DMS 273 (cell line): ENCODE data around the gene ZNRD2.

ENCODE experiments used
- DNase-seq: peaks from one replicate; lab custom pipeline; 2025; ENCODE audit not compliant: unreplicated experiment; lab: John Stamatoyannopoulos, UW

The ZNRD2 gene

DNA sequence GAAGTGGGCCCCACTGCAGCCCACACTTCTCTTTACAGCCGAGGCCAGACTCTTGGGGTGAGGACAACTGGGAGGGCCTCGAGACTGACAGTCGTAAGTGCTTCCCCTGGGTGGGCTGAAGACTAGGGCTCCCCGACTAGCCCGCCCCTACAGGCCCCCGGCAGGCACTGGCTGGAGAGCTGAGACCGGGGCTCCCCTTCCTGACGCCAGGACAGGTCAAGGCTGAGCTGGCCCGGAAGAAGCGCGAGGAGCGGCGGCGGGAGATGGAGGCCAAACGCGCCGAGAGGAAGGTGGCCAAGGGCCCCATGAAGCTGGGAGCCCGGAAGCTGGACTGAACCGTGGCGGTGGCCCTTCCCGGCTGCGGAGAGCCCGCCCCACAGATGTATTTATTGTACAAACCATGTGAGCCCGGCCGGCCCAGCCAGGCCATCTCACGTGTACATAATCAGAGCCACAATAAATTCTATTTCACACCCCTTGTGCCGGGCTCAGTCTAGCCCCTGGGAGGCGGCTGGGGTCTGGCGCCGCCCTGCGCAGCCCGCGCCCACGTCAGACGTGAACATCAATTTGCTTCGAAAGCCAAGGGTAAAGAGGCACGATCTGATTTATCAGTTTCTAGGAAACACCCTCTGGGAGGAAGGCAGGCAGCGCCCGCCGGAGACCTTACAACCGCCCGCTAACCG, 31.9 kb upstream of the ZNRD2 start:
- DNase-seq: no peak

DNA sequence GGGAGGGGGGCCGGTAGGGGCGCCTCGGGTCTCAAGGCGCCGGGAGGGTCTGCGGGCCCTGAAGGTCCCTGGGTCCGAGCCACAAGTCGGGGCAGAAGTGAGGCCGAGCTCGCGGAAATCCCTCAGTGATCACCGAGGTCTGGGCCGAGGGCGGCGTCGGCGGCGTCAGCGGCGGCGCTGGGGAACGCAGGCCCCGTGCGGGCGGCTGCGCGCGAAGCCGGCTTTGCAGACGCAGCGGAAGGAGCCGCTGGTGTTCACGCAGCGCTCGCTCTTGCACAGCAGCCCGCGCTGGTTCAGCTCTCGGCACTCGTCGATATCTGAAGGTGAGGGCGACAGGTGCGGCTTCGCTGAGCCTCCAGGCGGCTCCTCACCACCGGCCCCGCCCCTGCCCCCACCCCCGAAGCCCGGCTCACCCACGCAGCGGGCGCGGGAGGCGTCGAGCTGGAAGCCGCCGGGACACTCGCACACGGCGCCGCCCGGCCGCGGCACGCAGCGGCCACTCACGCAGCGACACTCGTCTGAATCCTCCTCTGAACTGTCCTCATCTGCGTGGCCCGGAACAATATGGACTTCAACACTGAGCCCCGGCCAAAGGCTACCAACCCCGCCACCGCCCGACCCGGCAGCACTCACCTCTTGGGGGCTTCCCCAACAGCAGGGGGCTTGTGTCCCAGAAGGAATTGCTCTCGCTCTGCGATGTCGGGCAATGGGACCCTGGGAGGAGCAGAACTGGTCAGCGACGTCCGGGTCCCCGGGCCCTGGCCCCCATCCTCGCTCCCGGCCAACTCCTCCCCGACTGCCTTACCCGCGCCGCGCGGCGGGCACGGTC, 31.1 kb upstream of the ZNRD2 start:
- no peak for DNase-seq

DNA sequence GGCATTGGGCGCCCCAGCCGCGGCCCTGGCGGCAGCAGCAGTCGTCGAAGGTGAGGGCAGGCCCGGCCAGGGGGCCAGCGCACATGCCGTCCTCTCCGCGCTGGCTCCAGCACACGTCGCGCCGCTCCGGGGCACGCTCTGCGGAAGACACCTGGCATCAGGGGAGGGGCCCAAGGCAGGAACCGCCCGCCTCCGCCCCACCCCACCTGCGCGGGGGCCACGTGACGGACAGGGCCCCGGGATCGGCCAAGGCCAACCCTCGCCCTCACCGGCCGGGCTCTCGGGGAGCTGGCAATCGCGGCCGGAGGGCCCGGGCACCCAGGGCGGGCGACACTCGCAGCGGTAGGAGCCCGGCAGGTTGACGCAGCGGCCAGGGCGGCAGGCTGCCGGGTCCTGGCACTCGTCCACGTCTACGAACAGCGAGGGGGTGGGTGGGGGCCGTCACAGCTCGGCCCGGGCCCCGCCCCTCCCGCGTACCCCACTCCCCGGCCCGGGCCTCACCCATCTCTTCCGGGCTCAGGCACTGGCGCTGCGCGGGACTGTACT, 30.5 kb upstream of the ZNRD2 start:
- peak; percentile 78 for DNase-seq

DNA sequence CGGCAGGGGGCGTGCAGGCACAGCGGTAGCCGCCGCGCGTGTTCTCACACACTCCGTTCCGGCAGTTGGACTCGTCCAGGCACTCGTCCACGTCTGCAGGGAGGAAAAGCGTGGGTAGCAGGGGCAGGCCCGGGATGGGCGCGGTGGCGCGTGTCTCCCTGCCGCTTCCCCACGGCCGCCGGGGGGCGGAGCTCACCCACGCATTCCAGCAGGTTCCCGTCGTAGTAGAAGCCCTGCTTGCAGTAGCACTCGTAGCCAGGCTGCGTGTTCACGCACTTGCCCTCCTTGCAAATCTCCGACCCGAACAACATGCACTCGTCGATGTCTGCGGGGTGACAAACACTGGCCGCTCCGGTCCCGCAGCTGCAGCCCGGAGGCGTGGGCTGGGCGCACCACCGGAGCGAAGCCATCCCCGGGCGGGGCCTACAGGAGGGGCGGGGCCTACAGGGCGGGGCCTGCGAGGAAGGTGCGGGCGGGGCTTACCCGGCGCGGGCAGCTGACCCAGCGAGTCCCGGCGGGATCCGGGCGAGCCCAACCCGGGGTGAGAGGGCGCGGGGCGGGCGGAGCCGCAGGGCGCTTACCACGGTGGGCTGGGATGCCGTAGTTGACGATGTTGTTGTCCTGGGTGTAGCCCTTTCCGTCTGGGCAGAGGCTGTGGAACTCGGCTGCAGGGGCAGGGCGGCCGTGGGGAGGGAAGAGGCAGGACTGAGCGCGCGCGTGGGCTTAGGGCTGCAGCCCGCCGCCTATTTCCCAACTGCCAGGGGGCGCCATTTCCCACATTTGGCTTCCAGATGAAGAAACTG, 29.8 kb upstream of the ZNRD2 start:
- DNase-seq: peak; percentile 91

DNA sequence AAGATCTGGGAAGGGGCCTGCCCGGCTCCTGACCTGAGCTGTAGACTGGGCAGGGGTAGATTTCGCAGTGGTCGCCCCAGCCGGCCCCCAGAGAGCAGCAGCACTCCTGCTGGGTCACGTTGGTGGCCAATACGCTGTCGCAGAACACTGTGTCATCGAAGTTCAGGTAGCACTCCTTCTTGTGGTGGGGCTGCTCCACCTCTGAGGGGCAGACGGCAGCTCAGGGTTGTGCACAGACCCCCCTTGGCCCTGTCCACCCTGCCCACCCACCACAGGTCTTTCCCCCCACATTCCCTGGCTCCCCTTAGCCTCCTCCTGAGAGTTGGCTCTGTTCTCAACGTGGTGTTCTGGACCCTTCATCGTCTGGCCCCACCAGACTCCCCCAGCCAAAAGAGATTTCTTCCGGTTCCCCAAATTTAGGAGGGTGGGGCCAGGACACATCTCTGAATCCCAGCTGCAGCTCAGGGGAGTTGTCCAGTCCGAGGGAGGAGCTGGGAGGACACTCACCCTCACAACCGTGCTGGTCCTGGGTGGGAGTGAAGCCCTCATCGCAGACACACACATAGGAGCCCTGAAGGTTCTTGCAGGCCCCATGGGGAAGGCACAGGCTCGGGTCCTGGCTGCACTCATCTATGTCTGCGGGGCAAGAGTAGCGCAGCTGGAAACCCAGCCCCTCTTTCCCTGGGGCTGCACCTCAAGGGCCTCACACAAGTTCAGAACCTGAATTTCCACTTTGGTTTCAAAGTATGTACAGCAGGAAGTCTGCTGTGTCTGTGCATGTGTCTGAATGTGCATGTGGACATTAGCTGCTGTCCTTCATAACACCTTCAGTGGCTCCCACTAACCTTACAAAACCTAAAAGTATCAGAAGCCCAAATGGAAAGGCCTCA, 28.9 kb upstream of the ZNRD2 start:
- no peak for DNase-seq

DNA sequence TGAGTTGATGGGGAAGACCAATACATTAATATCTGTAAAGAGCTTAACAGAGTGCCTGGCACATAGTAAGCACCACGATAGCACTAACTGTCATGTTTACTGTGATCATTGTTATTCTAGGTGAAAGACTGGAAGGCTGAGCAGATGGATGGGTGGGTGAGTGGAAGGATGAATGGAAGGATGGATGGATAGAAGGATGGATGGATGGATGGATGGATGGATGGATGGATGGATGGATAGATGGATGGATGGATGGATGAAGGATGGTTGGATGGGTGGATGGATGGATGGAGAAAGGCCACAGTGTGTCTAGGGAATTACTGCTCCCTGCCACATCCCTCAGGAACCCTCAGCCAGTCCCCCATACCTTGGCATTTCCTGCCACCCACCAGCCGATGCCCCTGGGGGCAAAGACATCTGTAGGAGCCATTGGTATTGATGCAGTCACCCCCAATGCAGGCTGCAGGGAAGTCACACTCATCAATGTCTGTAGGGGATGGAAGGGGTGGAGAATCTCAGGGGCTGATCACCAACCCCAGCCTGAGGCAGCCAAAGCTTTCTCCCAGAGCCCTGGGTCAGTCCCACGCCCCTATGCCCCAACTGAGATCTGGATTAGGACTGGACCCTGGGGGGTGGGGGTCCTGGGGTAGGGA, 27.4 kb upstream of the ZNRD2 start:
- no peak for DNase-seq

DNA sequence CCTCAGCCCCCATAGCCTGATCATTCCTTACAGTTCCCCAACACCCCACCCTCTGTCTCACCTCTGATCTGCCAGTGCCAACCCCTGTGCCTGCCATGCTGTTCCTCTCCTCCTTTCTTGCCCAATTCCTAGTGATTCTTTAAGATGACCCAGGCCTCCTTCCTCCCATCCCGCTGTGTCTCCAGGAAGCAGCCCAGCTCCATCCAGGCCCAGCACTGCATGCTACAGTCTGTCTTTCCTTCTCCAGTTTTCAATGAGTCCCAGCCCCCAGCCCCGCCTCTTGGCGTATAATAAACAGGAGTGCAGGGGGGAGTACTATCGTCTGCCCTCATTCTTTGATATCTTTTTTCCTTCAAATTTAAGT, 24.4 kb upstream of the ZNRD2 start:
- no peak for DNase-seq

DNA sequence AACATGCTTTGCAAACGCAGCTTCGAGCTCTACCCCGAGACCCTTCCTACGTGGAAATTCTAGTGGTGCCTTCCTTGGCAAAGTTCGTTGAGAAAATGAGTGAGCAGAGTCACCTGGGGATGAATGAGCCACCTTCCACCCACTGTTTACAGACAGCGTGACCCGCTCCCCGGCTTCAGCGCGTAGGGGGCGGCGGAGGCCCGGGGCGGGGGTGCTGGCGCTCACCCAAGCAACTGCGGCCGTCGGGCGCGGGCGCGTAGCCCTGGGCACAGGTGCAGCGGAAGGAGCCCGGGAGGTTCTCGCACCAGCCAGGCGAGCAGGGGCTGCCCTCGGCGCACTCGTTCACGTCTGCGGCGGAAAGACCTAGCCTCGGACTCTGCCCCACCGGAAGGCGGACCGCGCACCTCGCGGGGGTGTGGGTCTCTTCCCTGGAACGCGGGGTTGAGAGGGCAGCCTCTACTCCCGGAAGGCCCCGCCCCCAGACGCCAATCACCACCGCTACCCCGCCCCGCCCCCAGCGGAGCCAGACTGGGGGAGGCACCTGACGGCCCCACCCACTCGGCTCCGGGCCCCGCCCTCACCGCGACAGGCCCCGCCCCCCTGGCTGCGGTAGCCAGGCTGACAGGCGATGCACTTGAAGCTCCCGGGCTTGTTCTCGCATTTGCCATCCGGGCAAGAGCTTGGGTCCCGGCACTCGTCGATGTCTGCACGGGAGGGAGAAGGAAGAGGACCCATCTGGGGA, 23.9 kb upstream of the ZNRD2 start:
- DNase-seq: peak; percentile 86

DNA sequence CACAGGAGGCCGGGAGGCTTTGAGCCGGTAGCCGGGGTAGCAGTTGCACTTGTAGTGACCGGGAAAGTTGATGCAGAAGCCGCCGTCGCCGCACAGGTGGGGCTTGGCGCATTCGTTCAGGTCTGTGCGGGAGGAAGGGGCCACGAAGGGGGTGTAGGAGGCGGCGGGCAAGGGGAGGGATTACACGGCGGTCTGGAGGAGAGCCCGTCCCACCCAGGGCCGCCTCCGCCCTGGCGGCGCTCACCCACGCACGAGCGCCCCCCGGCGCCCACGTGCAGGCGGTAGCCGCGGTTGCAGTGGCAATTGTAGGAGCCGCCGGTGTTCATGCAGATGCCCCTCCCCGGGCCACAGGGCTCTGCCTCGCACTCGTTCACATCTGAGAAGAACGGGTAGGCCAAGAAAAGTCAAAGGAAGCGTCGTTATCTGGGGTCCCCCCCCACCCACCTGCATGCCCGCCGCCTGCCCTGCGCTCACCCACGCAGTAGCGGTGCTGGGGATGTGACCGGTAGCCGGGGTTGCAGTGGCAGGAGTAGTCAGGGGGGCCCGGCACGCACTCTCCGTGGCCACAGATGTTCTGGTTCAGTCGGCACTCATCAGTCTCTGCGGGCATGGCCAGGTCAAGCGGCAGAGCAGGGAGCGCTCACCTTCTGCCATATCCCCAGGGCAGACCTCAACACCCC, 22.7 kb upstream of the ZNRD2 start:
- no peak for DNase-seq

DNA sequence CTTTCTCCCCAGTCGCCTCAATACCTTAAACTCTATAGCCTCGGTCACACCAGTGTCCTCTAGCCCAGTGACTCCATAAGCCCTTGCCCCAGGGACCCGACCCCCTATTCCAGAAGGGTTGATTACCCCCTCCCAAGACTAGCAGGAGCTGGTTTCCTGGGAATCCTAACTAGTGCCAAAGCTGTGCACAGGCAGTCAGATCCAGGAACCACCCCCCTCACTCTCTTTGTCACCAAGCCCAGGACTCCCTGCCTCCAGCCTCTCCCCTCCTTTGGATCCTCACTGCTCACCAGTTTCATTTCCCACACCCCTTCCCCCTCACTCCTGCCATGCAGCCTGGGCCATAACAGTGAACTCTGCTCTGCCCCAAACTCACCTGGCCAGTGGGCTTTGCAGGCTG, 21.9 kb upstream of the ZNRD2 start:
- DNase-seq: no peak

DNA sequence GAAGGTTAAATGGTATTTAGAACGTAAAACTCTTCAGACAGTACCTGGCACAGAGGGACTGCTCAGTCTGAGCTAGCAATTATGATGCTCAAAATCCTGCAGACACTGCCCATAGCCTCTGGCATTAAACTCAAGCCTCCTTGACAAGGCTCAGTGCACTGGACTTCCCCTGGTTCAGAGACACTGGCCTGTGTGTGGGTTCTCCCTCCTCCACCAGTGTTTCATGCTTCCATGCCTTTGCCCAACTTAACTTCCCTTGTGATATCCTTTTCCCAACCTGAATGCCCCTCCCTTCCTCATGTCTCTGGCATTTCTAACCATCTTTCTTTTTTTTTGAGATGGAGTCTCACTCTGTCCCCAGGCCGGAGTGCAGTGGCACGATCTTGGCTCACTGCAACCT, 21.2 kb upstream of the ZNRD2 start:
- DNase-seq: no peak

DNA sequence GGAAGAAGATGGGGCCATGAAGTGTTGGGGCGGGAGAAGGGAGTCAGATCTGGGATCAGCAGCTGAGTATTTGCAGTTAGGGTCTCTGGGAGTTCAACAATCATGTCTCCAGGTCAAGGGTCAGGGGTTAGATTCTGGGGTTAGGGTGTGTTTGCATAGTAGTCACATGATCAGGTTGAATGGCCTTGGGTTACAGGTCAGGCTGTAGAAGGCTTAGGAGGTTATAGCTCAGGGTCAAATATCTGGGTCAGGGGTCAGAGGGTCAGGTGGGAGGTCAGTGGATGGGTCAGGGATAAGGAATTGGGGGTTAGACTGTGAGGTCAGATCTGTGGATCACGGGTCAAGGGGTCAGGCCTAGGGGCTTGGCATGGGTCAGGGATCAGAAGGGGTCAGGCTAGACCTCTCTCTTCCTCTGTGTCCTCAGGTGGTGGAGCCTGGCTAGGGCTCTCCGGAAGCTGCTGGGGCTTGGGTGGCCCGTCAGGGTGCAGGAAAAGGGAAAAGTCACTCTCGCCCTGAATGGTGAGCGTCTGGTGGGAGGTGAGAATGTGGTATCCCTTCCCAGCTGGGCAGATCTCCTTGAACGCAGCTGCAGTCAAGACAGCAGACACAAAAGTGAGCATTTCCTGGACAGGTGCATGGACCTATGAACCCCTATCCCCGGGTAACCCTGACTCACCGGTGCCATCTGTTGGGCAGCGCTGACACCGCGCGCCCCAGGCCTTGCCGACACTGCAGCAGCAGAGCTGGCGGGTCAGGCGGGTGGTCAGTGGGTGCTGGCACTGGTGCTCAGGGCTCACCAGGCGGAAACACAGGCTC, 18.5 kb upstream of the ZNRD2 start:
- DNase-seq: peak; percentile 65

DNA sequence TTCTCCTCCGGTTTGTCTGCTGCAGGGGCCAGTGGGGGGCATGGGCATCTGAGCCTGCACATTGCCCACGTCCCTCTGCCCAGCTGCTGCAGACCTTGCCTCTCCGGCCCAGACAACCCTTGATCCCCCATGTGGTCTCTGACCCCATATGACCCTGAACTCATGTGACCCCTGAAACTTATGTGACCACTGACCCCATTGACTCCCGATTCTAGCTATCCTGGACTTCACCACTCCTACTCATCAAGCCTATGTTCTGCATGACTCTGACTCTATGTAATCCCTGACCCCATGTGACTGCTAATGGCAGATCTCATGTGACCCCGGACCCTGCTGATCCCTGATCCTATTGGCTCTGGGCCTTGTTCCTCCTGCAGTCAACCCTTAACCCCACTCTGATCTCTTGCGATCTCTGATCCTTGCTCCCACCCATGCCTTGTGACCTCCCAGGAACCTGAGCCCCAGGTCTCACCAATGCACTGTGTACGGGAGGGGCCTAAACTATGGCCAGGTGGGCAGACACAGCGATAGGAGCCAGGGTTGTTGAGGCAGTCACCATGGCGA, 17.8 kb upstream of the ZNRD2 start:
- DNase-seq: no peak

DNA sequence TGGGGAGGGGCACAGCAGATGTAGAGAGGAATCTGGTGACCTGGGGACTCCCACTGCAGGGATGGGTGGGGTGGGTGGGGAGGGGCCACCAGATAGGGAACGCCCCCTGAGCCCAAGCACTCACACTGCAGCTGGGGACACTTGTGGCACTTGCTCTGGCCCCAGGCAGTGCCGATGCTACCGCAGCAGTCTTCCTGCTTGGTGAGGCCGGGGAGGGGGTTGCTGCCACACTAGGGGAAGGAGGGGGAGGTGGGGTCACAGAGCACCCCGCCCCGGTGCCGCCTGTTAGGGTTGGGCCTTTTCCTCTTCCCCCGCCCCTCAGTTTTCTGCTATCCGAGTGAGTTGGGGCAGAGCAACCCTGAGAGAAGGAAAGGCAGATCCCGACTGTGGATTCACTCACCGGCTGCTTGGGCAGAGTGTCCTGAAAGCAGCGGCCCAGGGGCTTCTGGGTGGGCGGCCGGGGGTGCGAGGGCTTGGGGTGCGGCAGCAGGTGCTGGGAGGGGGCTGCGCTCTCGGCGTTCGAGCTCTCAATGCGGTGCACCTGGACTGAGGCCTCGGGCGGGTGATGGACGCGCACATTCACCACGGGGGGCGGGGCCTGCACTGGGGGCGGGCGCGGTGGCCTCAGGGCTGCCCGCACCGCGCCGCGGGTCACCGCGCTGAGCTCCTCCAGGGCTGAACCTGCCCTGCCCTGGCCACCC, 16.8 kb upstream of the ZNRD2 start:
- DNase-seq: no peak

DNA sequence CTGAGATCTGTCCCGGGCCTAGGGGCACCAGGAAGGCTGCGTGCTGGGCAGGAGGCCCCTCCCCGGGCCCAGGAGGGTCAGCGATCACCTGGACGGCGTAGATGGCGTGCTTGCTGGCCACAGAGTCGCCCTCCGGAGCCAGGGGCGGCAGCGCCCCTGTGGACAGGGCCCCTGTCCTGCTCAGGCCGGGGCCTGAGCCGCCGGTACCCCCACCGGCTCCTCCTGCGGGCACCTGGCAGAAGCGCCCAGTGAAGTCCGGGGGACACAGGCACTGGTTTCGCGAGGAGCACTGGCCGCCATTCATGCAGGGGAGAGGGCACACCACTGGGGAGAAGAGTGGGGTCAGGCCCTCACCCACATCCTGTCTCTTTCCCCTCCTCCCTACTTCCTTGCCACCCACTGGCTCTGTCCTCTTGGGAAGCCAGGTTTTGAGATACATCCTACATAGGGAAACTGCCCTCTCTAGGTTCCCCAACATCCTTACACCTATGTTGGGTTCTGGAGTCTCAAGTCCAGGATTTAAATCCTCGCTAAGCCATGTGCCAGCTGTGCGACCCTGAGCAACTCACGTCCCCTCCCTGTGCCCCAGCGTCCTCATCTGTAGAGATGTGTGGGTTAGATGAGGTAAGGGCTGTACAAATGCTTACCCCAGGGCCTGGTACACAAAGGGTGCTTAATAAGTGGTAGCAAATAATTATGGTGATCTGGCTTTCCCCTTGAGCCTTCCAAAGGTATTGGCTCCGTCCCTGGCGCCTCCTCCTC, 16.0 kb upstream of the ZNRD2 start:
- DNase-seq: no peak

DNA sequence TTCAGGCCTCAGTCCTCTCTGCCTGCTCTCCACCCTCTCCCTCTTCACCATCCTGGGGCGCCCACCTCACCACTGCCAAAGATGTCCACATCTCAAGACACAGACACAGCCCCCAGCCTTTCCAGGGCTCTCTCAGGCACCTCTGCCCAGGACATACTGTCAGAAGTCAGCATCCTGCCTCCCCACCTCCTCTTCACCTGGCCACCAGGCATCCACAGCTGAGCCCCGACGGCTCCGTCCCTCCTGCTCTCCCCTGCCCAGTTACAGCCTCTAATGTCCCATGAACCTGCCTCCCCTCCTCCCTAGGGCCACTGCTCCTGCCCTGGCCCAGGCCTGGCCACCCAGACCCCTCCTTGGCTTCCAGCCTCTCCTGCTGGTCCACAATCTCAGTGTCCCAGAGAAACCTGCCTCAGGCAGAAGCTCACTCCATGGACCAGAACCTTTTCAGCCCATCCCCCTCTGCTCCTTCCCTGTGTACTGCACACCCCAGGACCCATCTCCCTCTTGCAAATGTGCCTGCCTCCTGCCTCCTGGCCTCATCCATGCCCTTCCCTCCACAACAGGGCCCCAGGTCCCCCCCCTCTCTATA, 15.3 kb upstream of the ZNRD2 start:
- no peak for DNase-seq
